GM19351 (cell line): ENCODE measurements around the gene PRDM15.

Source experiments
- ATAC-seq: cut with Tn5 transposase; IDR thresholded peaks from one replicate; pipeline ENCODE4 v1.9.1; 2021; ENCODE audit warnings: mild to moderate bottlenecking, moderate library complexity; ENCODE audit not compliant: unreplicated experiment

PRDM15 gene

DNA sequence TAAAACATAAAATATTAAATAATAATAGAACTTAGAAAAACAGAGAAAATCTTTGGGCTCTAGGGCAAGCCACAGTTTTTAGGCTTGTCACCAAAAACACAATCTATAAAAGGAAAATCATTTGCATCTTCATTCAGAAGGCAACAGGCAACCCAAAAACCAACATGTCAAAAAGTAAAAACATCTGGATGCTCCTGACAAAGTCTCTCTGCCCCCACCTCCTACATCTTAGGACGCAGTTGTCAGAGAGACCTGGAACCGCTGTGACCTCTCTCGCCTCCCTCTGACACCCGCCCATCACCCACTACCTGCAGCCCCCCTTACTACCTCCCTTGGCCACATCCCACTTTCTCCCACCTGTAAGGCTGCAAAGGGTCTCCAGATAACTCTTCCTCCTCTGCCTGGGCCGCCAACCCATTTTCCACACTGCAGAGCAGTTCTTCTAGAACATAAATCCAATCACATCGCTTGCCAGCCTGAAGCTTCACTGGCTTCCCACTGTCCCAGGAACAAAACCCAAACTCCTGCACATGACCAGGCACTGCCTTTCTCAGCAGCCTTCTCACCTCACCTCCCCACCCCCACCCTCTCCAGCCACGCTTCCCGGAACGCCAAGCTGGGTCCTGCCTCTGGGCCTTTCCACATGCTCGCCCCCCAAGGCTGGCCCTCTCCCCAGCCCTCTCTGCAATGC is 14.7 kb downstream of the PRDM15 start:
- no peak for ATAC-seq

DNA sequence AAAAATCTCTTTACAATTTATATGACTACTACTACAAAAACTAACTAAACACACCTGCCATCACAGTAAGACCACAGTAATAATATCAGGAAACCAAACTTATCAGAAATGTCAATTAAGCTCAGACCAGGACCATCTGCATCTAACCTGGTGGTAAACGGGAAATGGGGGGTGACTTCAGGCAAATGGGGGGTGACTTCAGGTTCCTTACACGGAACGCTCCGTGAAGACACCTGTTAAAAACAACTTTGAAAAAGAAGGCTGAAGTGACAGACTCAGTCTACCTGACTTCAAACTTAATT is 15.8 kb downstream of the PRDM15 start:
- ATAC-seq: no peak

DNA sequence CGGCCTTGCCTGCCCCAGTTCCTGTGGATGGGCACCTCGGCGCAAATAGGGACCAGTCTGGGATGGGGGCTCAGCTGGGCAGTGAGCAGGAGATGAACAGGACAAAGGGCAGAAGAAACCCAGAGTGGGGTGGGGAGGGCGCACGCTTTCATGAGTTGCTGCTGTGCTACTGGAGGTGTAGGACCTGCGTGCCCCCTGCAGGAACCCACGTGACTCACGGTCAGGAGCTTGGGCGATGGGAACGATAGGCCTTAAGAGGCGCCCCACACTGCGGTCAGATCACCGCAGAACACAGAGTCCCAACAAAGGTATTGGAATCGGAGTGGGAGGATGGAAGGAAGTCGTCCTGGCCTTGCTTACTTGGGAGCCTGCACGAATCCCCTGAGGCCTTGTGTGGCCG is 17.2 kb downstream of the PRDM15 start:
- no peak for ATAC-seq

DNA sequence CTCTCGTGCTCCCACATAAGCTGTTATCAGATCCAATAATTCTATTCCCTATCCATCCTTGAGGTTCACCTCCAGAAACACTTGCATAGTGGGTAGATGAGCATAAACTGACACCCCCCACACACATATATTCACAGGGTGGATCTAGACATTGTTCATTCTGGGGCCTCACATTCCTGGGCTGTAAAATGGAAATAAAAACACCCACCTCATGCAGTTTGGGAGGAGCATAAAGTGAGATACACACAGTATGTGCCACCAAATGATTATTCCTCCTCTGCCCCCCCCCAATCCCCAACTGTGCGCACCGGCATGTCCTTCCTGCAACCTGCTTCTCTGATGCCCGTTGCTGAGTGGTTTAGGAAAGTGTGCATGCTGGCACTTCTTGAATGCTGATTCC is 17.9 kb downstream of the PRDM15 start:
- no peak for ATAC-seq

DNA sequence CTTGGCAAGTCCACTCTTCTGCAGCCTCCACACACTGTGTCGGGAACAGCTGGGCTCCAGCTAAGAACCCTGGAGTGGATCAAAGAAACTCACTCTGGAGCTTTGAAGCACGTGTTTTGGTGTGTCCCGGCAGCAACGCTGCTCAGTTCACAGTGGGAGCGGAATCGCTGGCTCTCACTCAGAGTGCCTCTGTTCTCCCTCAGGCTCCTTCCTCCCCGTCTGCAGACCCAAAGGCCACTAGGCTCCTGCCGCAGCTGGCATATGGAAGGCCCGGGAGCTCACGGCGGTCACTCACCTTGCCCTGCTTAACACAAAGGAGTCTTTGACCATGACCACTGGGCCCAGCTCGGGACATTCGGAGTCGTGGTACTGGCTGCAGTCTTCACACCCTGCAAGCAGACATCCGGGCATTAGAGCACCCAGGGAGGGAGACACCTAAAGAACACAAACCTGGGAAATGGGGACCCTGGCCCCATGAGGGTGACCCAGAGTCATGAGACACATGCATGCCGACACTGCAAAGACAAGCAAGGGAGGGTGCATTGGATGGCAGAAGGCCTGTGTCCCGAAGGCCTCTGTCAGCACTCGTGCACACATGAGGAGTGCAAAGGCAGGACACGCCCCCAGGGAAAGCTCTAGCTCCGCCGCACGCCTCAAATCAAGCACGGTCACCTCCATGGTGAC is 19.7 kb downstream of the PRDM15 start:
- no peak for ATAC-seq

DNA sequence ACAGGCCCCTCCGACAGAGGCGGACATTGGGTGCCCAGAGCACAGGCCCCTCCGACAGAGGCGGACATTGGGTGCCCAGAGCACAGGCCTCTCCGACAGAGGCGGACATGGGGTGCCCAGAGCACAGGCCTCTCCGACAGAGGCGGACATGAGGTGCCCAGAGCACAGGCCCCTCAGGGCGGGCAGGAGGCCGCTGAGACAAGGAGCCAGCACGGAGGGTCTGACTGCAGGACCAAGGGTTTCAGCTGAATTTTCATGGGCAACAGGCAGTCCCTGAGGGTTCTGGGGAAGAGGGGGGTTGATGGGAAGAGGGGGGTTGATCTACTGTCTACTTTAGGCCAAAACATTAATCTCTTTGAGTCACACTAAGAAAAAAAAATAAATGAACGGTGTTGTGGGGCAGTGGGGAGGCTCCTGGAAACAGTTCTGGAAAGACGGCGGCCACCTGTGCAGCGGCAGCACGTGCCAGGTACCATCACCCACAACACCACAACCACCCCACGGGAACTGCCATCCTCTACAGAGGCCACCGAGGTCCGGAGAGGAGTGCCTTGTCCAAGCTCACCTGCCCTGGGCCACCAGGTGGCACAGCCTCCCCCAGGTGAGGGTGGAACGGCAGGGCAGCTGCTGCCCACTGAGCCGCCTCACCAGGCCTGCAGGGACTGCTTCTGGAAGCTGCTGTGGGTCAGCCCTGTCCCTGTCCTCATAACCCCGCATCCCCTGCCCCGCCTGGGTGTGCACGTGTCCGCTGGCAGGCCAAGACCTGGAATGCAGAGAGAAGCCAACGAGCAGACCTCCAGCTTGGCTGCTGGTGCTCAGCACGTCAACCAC is 20.5 kb downstream of the PRDM15 start:
- no peak for ATAC-seq

DNA sequence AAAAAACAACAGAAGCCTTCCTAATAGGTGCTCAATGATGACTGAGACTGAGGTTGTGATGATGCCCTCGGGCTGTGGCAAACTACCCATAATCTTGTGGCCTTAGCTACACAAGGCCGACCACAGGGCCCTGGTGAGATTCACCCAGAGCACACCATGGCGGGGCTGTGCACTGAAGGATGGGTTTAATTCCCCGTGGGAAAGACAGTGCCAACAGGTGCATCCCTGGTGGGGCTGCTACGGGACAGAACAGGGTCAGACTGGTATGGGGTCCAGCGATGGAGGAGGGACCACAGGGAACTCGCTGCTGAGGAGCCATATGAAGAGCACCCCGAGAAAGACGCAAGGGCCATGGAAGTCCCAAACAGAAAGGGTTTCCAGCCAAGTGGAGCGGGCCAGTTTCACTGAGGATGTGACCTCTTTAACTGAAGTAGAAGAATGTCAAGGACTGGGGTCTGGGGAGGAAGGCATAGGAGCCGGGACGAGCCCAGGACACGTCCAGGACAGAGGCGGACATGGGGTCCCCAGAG is 21.3 kb downstream of the PRDM15 start:
- ATAC-seq: no peak

DNA sequence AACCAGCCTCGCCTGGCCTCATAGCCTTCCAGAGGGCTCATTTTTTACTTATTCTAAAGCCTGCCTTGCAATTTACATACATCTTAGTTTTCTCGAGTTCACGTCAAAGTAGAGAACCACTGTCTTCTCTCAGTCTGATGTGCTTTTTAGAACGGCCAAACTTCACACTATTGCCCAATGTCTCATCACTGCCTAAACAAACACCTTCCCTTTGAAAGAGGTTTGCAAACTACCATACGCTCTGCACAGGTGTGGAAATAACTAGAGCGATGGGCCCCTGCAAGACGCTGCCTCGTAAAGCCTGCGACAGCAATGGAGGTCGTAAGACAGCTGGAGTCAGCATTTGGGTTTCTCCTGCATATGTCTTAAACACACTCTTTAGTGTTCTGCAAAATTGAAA is 22.6 kb downstream of the PRDM15 start:
- no peak for ATAC-seq

DNA sequence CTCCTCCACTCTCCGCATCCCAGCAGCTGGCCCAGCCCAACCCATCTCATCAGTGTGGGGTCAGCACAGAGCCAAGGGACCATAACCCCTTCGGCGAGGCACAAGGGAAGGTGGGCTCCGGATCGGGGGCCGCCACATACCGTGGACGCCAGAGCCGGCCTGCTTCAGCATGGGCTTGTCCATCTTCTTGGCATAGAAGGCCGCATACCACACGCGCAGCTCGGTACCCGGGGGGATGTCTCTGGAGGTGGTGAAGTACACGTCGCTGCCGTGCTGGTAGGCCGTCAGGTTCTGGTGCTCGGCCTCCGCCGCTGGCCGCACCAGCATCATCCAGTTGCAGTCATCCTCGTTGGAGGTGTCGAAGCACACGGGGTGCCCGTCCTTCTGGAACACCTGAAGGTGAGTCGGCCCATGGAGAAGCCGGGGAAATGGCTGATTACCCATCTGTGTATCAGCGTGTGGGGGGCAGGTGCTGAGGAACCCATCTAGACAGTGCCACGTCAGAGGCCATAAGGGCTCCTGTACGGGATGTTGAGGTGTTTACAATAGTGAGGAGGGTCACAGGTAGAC is 24.6 kb downstream of the PRDM15 start:
- no peak for ATAC-seq

DNA sequence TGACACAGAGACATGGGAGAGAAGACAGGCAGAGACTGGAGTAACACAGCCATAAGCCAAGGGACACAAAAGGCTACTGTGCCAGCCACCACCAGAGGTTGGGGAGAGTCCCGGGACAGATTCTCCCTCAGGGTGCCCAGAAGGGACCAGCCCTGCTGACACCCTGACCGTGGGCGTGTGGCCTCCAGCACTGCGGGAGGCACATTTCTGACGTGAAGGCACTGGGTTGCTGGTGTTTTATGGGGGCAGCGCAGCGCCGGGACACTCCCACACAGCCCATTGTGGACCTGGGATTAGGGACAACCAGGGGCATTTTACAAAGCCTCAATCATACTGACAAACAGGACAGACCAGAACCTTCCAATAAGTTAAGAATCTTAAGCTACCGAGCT is 26.2 kb downstream of the PRDM15 start:
- ATAC-seq: no peak

DNA sequence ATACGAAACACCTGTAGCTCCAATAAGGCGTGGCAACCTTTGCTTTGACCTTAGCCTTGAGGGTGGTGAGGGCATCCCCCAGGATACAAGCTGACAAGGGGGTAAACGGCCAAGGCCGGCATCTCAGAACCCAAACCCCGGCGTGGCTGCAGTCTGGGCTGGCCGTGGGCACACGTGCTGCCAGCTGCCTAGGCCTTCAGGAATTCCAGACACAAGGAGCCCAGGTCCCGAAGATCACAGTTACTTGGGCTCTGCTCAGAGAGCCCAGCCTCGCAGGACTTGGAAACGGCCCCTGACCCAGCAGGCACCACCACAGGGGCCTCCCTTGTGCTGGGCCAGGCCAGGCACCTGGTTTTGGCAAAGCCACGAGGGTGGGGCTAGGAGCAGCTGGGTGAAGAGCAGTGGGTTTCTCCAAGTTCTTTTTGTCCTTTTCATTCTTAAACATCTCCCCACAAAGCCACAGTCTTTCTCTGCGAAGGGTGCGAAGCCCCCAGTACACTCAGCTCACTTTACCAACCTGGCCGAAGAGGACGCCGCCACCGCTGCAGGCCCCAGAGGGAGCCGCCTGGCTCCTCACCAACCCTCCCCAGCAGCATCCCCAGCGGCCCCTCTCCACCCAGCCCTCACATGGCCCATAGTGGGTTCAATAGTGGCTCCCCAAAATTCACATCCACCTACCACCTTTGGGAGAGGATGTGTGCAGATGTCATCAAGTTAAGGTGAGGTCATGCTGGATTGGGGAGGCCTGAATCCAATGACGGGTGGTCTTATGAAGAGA is 26.8 kb downstream of the PRDM15 start:
- no peak for ATAC-seq

DNA sequence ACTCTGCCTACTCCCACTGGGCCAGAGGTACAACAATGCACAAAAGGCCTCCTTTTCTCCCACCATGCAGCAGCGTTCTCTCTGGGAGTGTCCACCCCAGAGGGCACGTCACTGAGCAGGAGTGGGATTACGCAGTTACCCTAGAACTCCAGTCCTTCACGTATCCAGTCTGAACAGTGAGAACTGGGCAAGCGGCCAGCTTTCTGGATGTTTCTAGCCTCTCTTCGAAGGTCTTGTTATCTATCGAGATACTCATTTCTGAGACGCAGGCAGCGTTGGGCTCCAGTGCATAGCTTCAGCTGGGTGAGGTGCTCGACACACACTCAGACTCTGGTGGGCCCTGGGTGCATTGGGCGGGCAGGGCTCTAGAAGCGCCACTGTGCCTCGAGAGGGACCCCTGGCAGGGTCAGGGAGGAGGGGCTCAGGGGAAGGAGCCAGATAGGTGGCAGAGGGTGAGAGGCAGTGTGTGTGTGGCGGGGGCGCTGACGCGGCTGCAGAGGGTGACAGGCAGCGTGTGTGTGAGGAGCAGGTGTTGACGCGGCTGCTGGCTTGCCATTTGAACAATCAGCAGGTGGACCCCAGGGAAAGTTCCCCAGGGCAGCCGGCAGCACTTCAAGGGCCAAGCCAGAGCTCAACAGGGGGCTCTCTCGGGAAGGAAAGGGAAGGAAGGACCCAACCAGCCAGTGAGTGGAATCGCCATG is 27.9 kb downstream of the PRDM15 start:
- ATAC-seq: no peak

DNA sequence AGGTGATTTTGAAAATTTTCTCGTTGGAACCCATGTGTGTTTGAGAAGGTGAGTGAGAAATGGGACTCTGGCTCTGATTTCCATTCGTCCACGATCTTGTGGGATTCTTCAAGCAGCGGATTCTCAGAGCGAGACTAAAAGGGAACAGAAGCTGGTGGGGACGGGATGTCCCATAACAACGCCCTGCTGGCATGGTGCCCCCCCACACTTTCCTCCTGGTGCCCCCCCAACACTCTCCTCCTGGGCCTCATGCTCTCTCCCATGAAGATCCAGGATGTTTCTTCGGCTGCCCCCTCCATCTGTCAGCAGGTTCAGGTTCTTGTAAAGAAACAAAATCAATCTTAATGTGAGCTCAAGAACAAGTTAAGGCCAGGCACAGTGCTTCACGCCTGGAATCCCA is 29.1 kb downstream of the PRDM15 start:
- no peak for ATAC-seq

DNA sequence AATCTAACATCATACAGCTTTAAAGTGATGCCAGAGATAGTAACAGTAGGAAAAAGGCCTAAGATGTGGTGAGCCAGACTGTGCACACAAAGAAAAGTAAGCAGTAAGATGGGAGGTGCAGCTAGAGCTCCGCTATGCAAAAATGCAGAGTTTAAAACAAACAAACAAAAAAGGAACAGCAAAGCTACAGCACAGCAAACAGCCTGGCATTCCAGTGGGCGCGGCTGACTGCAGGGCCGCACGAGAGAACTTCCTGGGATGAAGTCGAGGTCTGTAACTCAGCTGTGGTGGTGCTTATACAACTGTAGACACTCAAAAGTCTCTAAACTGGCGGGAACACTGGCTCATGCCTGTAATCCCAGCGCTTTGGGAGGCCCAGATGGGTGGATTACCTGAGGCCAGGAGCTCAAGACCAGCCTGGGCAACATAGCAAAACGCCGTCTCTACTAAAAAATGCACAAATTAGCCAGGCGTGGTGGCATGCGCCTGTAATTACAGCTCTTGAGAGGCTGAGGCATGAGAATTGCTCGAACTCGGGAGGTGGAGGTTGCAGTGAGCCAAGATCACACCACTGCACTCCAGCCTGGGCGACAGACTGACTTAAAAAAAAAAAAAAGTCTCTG is 30.1 kb downstream of the PRDM15 start:
- no peak for ATAC-seq

DNA sequence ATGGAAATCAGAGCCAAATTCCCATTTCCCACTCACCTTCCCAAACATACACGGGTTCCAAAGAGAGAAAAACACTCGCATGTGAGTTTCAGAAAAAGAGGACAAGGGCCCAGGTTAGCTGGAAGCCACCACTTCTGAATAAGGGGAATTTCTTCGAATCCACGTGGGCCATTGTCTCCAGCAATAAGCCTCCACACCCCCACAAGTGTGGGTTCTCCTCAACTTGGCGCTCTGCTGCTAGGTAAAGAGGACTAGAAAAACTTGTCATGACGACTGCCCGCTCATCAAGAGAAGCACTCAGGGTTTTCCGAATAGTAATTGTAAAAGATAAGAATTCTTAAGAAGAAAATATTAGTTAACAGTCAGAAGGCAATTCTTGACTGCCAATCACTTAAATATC is 30.6 kb downstream of the PRDM15 start:
- ATAC-seq: no peak

DNA sequence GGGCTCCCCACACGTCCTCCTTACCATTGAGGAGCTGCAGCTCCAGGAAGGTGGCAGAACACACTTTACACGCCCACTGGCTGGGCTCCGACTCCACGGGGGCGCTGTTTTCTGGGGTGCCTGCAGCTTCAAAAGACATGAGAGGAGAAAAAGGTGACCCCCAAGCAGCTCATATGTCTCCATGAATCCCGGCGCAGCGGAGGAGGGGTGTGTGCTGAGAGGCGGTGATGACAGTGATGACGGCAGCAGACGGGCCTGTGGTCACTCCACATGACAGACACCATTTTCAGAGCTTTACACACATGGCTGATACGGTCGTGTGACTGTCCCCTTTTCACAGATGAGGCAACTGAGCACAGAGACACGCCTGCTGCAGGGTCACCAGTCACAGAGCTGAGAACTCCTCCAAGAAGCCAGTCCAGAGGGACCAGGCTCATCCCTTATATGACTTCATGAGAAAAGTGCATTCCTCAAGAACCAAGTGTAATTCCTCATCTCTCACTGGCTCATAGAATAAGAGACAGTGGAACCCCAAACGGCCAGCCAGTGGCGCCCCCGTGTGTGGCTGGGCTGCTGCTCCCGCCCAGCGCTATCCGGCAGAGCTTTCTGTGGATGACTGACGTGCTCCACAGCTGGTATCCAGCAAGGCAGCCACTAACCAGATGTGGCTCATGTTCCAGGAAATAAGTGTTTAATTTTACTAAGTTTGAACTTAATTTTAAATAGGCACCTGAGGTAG is 31.9 kb downstream of the PRDM15 start:
- no peak for ATAC-seq

DNA sequence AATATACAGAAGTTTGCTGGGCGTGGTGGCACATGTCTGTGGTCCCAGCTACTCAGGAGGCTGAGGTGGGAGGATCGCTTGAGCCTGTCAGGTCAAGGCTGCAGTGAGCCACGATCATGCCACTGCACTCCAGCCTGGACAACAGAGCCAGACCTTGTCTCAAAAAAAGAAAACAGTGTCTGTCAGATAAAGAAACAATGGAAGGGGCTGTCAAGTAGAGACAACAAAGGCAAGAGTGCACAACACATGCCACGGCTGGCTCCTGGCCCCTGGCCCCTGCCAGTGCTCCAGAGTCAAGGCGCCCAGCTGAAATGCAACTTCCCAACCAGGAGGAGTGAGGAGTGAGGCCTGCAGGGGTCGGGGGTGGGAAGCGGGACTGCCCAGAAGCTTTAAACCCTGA is 32.6 kb downstream of the PRDM15 start:
- no peak for ATAC-seq

DNA sequence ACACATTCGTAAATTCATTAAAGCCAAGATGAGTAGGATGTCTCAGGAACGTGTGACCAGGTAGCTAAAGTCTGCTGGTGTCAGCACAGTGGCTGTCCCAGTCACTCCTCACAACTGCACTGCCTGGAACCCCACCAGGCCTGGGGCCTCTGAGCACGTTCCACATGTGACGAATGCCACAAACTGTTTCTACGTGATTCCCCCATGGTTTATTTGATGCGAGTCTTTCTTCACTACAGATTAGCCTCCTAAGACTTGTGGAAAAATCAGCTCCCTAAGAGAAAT is 33.2 kb downstream of the PRDM15 start:
- ATAC-seq: no peak

DNA sequence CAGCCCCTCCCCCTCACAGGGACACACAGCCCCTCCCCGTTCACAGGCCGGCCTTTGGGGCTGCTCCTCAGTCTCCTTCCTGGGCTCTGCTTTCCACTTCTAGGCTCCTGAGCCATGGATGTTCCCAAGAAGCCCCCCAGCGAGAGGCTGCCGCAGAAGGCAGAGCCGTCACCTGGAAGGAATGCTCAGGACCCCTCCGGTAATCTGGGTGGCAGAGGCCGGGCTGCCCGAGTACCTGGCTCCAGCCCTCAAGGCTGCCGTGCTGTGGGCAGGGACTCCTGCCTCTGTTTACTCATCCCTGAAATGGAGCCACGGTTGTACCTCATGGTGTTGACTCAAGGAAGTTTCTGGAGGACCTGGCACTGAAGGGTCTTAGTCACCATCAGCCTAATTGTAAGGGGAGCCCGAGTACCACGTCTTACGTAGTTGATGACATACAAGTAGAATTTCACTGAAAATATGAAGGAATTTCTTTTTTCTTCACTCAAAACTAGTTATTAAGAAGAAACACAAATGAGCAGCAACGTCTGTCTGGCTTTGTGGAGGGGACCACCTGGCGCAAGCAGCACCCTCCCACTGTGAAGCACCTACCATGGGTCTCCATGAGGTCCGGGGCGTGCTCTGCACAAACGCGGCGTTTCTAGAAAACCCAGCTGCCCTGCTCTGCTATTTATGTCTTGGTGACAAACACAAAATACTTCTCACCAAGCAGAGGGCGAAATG is 33.7 kb downstream of the PRDM15 start:
- ATAC-seq: no peak
